D721Med (cell line): Measurements from ENCODE around the gene TP73.

Source experiments
- DNase-seq: peaks from one replicate; pipeline ENCODE4 v3.0.0; 2011; ENCODE audit warnings: low spot score; ENCODE audit not compliant: insufficient read length
- FAIRE-seq: peaks from 2 replicates; lab custom pipeline; 2011; peaks lifted over from hg19 to GRCh38; lab: Jason Lieb, UNC
- TF ChIP-seq, protein P1 (sequence below): IDR thresholded peaks from 2 replicates; pipeline ENCODE4 v1.5.1; 2012; ENCODE audit warnings: mild to moderate bottlenecking, control low read depth; ENCODE audit not compliant: insufficient read depth; ENCODE audit errors: missing control alignments

The TP73 gene

GRCh38 chr1:3733094-3733882 is 81.0 kb downstream of the TP73 start:
- TF ChIP-seq, protein P1, sequence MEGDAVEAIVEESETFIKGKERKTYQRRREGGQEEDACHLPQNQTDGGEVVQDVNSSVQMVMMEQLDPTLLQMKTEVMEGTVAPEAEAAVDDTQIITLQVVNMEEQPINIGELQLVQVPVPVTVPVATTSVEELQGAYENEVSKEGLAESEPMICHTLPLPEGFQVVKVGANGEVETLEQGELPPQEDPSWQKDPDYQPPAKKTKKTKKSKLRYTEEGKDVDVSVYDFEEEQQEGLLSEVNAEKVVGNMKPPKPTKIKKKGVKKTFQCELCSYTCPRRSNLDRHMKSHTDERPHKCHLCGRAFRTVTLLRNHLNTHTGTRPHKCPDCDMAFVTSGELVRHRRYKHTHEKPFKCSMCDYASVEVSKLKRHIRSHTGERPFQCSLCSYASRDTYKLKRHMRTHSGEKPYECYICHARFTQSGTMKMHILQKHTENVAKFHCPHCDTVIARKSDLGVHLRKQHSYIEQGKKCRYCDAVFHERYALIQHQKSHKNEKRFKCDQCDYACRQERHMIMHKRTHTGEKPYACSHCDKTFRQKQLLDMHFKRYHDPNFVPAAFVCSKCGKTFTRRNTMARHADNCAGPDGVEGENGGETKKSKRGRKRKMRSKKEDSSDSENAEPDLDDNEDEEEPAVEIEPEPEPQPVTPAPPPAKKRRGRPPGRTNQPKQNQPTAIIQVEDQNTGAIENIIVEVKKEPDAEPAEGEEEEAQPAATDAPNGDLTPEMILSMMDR = no peak
- DNase-seq = no peak
- FAIRE-seq = no peak

- no peak for FAIRE-seq
- DNase-seq = no peak
- TF ChIP-seq, protein P1 = no peak
Measured at GRCh38 chr1:3733883-3734589, 81.7 kb downstream of the TP73 start.

DNA sequence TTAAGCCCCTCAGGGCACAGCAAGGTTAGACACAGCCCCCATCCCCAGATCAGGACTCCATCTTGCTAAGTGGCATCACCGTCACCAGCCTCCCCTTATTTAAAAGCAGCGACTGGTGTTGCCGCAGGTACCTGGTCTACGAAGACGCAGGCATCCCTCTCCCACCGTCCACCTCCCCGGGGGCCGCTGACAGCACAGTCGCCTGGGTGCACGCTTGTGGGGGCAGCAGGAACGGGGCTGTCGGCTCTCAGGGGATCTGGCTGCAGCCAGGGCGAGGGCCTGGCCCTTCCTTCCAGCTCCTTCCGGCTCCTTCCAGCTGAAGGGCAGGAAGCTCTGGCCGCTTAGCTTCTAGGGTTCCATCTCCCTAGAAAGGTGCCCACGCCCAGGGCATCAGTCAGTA is 82.3 kb downstream of the TP73 start:
- DNase-seq (no peak), FAIRE-seq (no peak)
- TF ChIP-seq, protein P1 = no peak

GRCh38 chr1:3735027-3735681 is 82.8 kb downstream of the TP73 start:
- FAIRE-seq (no peak), DNase-seq (no peak)

GRCh38 chr1:3735688-3736087 is 83.4 kb downstream of the TP73 start:
- FAIRE-seq (no peak), DNase-seq (no peak)
- TF ChIP-seq, protein P1 = no peak

More at GRCh38 chr1:3735027-3735681, 82.8 kb downstream of the TP73 start:
- TF ChIP-seq, protein P1 = no peak

DNA sequence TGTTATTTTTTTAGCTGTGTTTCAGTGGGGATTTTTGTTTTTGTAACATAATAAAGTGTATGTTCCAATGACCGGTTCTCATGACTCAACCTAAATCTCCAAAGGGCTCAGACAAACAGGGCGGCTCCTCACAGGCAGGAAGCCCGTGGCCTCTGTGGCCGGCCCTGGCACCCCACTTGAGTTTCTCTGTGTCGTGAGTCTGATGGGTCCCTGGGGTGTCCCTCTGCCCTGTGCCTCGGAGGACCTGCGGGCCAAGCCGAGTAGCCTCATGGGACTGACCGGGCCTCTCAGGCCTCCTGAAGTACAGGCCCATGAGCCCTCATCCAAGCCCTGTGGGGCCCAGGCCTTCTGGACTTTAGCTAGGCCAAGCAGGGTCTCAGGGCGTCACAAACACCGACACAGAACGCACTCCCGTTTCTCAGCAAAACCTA is 83.8 kb downstream of the TP73 start:
- TF ChIP-seq, protein P1 = no peak
- FAIRE-seq = no peak
- DNase-seq = no peak
